NT2/D1 (cell line): ENCODE results near the gene CACNB3.

Source experiments
- DNase-seq: peaks from one replicate; pipeline ENCODE4 v3.0.0-alpha.2; 2011; ENCODE audit warnings: low read depth, low spot score
- H3K27me3 ChIP-seq: 2 replicates; pipeline ENCODE4 v1.6.0; 2011; ENCODE audit warnings: mild to moderate bottlenecking; ENCODE audit not compliant: insufficient read length, insufficient read depth
- H3K36me3 ChIP-seq: 2 replicates; pipeline ENCODE4 v1.6.1; 2011; ENCODE audit warnings: mild to moderate bottlenecking, low read length, mixed read lengths; ENCODE audit not compliant: insufficient read depth, insufficient read length
- H3K4me1 ChIP-seq: 2 replicates; pipeline ENCODE4 v1.5.1; 2011; ENCODE audit not compliant: insufficient read depth, insufficient read length
- H3K4me3 ChIP-seq: 2 replicates; pipeline ENCODE4 v1.5.1; 2011; ENCODE audit warnings: low read depth; ENCODE audit not compliant: insufficient read length
- H3K9ac ChIP-seq: 2 replicates; pipeline ENCODE4 v1.6.0; 2011; ENCODE audit warnings: low read depth; ENCODE audit not compliant: insufficient read length
- H3K9me3 ChIP-seq: 2 replicates; pipeline ENCODE4 v1.5.1; 2011; ENCODE audit warnings: mild to moderate bottlenecking, low read length; ENCODE audit not compliant: insufficient read depth
- SUZ12 ChIP-seq: IDR thresholded peaks from 2 replicates; pipeline ENCODE4 v1.6.1; 2011; ENCODE audit not compliant: insufficient read length, insufficient read depth; ENCODE audit errors: extremely low read depth
- YY1 ChIP-seq: IDR thresholded peaks from 2 replicates; pipeline ENCODE4 v1.6.1; 2011; ENCODE audit not compliant: insufficient read length, insufficient read depth
- ZNF274 ChIP-seq: IDR thresholded peaks from 2 replicates; pipeline ENCODE4 v1.6.1; 2011; ENCODE audit warnings: mild to moderate bottlenecking, low read depth, low read length

Gene CACNB3

GRCh38 chr12:48817873-48818830, at the start of gene CACNB3:
Gene CACNB3, plus strand, starts transcription at chr12:48818496. Its CDS starts 434 bp downstream, at chr12:48818930.
- H3K4me1 ChIP-seq: peaks cover 18% of the 10 kb centered on the region
- peaks cover 12% of the 10 kb centered on the region for H3K36me3 ChIP-seq
- peak; percentile 69 for DNase-seq
- H3K4me3 ChIP-seq: peak within 1 kb of the TSS; percentile 61
- H3K9ac ChIP-seq: peak within 1 kb of the TSS; percentile 83
- no peak for TF ChIP-seq ZNF274
- TF ChIP-seq SUZ12: no peak
- no peak for TF ChIP-seq YY1
- peaks cover 23% of the 10 kb centered on the region for H3K27me3 ChIP-seq
- H3K9me3 ChIP-seq: no peaks in the 10 kb centered on the region

GRCh38 chr12:48768736-48769135, 49.6 kb upstream of the CACNB3 start:
- Histone ChIP-seq H3K36me3 (peaks cover 70% of the 10 kb centered on the region), H3K4me1 (peaks cover 19% of the 10 kb centered on the region), H3K9ac (peak overlapping the region; percentile 29), H3K9me3 (no peaks in the 10 kb centered on the region), H3K4me3 (no peak overlapping the region), H3K27me3 (no peaks in the 10 kb centered on the region)
- no peak for TF ChIP-seq SUZ12
- TF ChIP-seq YY1: no peak
- no peak for TF ChIP-seq ZNF274
- no peak for DNase-seq

GRCh38 chr12:48770756-48771155, 47.5 kb upstream of the CACNB3 start:
- Histone ChIP-seq H3K4me3 (no peak overlapping the region), H3K9ac (no peak overlapping the region), H3K9me3 (no peaks in the 10 kb centered on the region), H3K27me3 (no peaks in the 10 kb centered on the region), H3K36me3 (peaks cover 85% of the 10 kb centered on the region), H3K4me1 (peaks cover 15% of the 10 kb centered on the region)
- no peak for DNase-seq
- no peak for TF ChIP-seq SUZ12
- TF ChIP-seq ZNF274: no peak
- TF ChIP-seq YY1: no peak

- no peak for TF ChIP-seq YY1
- no peak for TF ChIP-seq ZNF274
- no peak for TF ChIP-seq SUZ12
- DNase-seq: no peak
- H3K9ac ChIP-seq: no peak overlapping the region
- H3K9me3 ChIP-seq: no peaks in the 10 kb centered on the region
- no peaks in the 10 kb centered on the region for H3K27me3 ChIP-seq
- H3K36me3 ChIP-seq: peaks cover 85% of the 10 kb centered on the region
- H3K4me1 ChIP-seq: peaks cover 15% of the 10 kb centered on the region
- H3K4me3 ChIP-seq: no peak overlapping the region
Observed at GRCh38 chr12:48771588-48772112, 46.6 kb upstream of the CACNB3 start.

GRCh38 chr12:48773686-48774085, 44.6 kb upstream of the CACNB3 start:
- H3K36me3 ChIP-seq: peaks cover 84% of the 10 kb centered on the region
- peaks cover 15% of the 10 kb centered on the region for H3K4me1 ChIP-seq
- H3K9me3 ChIP-seq: no peaks in the 10 kb centered on the region
- no peaks in the 10 kb centered on the region for H3K27me3 ChIP-seq
- H3K4me3 ChIP-seq: no peak overlapping the region
- TF ChIP-seq YY1 (no peak), ZNF274 (no peak), SUZ12 (no peak)
- no peak overlapping the region for H3K9ac ChIP-seq
- DNase-seq: no peak

GRCh38 chr12:48774516-48774915, 43.8 kb upstream of the CACNB3 start:
- Histone ChIP-seq H3K4me1 (peaks cover 12% of the 10 kb centered on the region), H3K27me3 (no peaks in the 10 kb centered on the region), H3K4me3 (no peak overlapping the region), H3K9ac (no peak overlapping the region), H3K9me3 (no peaks in the 10 kb centered on the region), H3K36me3 (peaks cover 77% of the 10 kb centered on the region)
- no peak for TF ChIP-seq YY1
- no peak for TF ChIP-seq SUZ12
- no peak for TF ChIP-seq ZNF274
- DNase-seq: no peak

GRCh38 chr12:48775299-48775698, 43.0 kb upstream of the CACNB3 start:
- TF ChIP-seq ZNF274 (no peak), SUZ12 (no peak), YY1 (no peak)
- H3K9ac ChIP-seq: no peak overlapping the region
- no peak for DNase-seq
- H3K27me3 ChIP-seq: no peaks in the 10 kb centered on the region
- no peaks in the 10 kb centered on the region for H3K9me3 ChIP-seq
- peaks cover 14% of the 10 kb centered on the region for H3K4me1 ChIP-seq
- no peak overlapping the region for H3K4me3 ChIP-seq
- peaks cover 79% of the 10 kb centered on the region for H3K36me3 ChIP-seq
